ENCODE measurements around the gene TSPAN4.
A peak's percentile ranks its signal among the peaks of the same experiment; 100 is the strongest.

TSPAN4 gene

GRCh38 chr11:867856-868358 lies 25.3 kb downstream of the TSPAN4 start:
- no peak for DNase-seq

GRCh38 chr11:868394-868793 lies 25.7 kb downstream of the TSPAN4 start:
- DNase-seq, result no peak

- no peak for DNase-seq
Measured at GRCh38 chr11:868802-869201, 26.1 kb downstream of the TSPAN4 start.

GRCh38 chr11:869399-870126 lies 26.9 kb downstream of the TSPAN4 start:
- no peak for DNase-seq

DNA sequence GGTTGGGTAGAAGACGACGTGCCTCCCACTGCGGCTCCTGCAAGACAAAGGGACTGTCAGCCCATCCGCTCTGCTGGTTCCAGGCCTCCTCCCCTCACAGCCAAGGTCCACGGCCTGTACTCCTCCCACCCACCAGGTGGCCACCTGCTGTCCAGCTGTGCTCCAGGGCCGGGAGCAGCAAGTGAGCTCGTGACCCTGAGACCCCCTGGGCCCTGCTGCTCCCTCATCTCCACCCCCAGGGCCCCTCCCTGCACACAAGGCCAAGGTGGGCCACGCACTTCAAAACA lies 27.4 kb downstream of the TSPAN4 start:
- no peak for DNase-seq

GRCh38 chr11:870418-870817 lies 27.8 kb downstream of the TSPAN4 start:
- DNase-seq, result no peak

DNA sequence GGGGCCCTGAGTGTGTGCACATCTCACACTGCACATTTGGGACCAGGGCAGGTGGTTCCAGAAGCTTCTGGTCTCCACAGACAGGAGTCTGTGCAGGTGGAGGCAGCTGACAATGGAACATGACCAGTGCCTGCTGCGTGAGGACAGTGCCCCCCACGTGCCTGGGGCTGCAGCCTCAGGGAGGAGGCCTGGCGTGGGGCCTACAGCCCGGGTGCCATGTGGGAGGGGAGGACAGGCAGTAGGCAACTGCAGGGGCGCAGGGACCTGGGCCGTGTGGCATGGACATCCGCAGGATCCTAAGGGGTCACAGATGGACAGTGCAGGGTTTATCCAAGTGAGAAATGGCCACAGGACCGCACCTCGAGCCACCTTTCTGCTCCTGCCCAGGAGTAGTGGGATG lies 28.8 kb downstream of the TSPAN4 start:
- DNase-seq, result no peak

- no peak for DNase-seq
Measured at GRCh38 chr11:872799-873198, 30.1 kb downstream of the TSPAN4 start.

GRCh38 chr11:873706-874105 lies 31.1 kb downstream of the TSPAN4 start:
- DNase-seq, result no peak

- DNase-seq, result no peak
Measured at GRCh38 chr11:875203-875602, 32.6 kb downstream of the TSPAN4 start.

- peak; percentile 90 for DNase-seq
Measured at GRCh38 chr11:875769-876301, 33.2 kb downstream of the TSPAN4 start.

DNA sequence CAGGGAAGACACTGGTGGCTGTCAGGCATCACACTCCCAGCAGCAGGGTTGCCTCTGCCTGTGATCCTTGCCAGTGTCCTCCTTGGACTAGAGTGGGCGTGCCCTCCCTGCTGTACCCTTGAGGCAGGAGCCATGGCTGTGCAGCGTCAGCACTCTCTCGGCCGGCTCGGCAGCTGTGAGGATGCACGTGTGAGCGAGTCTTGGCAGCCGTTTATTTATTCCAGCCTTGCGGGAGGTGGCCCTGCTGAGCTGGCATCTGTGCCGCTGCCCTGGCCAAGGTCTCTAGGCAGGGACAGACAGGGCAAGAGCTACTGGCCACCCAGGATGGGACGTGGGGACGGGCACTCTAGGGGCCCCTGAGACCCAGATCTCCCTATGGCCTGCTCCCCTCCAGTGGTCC lies 33.9 kb downstream of the TSPAN4 start:
- no peak for DNase-seq

- DNase-seq, result peak; percentile 74
Measured at GRCh38 chr11:877565-877964, 34.9 kb downstream of the TSPAN4 start.

- DNase-seq, result no peak
Measured at GRCh38 chr11:880447-880846, 37.8 kb downstream of the TSPAN4 start.

DNA sequence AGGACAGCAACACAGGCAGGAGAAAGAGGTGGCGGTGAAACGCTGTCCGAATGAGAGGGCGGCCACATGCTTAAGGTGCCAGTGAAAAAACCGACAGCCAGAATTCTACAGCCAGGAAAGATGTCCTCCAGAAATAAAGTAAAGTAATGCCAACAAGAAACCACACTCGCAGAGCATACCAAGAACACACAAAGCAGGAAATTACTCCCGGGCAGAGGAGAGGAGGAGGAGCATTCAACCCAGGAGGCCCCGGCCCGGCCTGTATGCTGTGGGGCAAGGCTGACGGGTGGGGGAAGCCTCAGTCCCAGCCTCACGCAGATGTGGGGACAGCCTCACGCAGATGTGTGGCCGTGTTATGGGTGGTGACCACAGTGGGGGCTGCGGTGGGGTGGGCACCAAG lies 39.9 kb downstream of the TSPAN4 start:
- DNase-seq, result no peak

DNA sequence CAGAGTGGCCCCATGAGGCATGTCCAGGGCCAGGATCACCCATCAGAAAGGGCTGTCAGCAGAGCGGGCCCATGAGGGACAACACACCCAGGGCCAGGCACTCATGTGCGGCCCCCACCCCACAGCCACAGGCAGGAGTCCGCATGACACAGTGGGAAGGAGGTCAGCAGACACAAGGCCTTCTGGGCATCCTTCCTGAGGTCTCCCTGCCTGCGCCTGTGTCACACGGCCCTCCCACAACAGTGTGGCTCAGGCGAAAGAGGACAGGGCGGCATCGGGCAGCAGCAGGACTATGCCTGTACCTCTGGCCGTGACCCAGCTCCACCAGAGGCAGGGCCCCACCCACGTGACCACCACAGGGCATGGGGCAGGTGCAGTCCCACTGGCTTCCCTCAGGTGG lies 40.9 kb downstream of the TSPAN4 start:
- no peak for DNase-seq

GRCh38 chr11:884578-885070 lies 42.0 kb downstream of the TSPAN4 start:
- no peak for DNase-seq

DNA sequence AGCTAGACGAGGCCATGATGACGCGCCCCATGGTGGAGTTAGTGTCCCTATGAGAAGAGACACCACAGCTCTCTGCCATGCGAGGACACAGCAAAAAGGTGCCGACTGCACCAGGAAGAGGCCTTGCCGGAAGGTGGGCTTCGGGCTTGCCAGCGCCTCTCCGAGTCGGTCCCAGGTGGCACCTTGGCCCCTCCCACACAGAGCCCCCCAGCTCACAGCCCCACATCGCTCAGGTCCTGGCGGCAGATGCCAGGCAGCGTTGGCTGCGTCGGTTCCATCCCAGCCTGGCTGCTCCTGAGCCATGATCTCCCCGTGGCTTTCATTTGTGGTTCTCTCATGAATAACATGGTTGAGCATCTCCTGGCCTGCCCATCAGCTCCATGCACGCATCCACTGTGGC lies 43.9 kb downstream of the TSPAN4 start:
- DNase-seq, result no peak

- DNase-seq, result no peak
Measured at GRCh38 chr11:887589-887988, 44.9 kb downstream of the TSPAN4 start.

DNA sequence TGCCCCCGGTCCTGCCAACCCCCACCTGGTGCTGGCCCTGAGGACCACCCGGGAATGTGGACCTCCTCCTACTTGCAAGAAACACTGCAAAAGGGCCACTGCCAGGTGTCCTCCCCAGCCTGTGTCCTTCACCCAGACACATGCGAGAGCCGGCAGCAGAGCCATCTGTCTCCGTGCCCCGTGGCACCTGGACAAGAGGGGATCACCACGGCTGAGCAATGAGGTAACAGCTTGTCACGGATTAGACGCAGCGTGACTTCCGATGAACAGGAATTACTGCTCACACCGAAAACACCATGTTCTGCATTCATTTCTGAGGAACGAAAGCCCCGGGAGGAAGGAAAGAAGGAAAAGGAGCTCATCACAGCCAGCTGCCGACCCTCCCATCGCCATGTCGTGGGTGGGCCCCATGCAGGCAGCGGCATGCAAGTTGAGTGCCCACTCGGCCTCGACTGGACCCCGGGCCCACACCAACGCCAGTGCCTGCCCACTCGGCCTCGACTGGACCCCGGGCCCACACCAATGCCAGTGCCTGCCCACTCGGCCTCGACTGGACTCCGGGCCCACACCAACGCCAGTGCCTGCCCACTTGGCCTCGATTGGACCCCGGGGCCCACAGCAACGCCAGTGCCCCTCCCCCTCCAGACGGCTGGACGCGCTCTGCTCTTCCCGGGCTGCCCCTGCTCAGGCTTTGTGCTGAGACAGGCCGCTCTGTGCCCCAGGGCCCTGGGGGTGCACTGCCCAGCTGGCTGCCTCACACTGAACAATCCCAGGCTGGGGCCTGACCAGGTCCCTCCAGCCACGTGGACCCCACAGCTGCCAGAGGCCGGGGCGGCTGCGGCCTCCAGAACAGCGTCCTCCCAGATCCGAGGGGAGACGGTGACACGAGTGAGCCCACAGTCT lies 45.9 kb downstream of the TSPAN4 start:
- DNase-seq, result no peak

DNA sequence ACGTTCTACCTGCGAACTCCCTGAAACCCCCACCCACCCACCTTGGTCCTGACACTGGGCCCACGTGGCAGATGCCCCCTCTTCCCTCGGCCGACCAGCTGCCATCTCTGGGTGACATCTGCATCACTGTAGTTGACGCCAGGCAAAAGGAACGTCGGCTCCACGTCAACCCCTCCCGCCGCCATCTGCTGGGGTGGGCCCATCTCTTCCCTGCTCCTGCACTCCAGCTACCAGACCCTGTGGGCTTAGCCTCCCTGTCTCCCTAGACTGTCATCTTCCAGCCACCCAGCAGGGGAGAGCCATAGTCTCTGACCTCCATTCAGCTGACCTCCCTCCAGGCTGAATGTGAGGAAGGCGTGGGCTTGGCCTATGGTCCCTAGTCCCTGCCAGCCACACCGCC lies 46.6 kb downstream of the TSPAN4 start:
- DNase-seq, result no peak

DNA sequence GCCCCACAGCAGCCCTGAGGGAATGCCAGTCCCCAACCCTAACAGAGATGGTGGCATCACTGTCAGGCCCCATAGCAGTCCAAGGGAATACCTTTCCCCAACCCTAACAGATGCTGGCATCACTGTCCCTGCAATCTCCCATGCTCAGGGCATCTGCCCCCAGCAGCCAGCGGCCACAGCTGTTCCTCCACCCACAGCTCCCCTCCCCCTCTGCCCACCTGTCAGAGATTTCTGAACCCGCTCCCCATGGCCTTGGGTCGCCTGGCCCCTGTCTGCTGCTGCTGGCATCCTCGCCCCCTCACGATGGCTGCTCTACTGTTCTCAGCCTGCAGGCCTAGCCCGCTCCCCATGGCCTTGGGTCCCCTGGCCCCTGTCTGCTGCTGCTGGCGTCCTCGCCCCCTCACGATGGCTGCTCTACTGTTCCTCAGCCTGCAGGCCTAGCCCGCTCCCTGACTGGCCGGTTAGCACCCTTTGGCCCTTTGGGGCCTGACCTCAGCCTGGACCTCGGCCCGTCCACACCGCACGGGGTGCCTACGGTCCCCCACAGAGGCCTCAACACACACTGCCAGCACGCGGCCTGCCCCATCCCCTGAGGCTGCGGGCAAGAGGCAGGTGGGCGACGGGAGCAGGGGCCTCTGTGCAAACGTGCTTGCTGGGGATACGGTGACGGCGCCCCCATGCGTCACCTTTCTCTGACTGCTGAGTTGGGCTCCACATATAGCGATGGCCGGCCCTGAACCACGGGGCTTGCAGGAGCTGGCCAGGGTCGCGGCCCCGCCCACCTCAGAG lies 47.2 kb downstream of the TSPAN4 start:
- DNase-seq, result no peak
